K562 (cell line): ENCODE results near the gene AKT3. TPM values are rescaled to one million over a fixed set of nuclear protein-coding genes. Genes with fewer than 3 reads are reported as not detected.

Source experiments
- ATAC-seq: fragments of 200-7000 bp; cut with Tn5 transposase; 3 replicates; pipeline ENCODE4 v1.9.1; 2020; ENCODE audit warnings: moderate library complexity
- BruUV-seq: library from RNA; stranded (reverse); fragments of 400-500 nt; replicated peaks from 2 replicates; lab custom pipeline; 2021; lab: Mats Ljungman, UMichigan
- CTCF ChIA-PET: fragments of 300-600 bp; formaldehyde crosslinking; extraction: SDS; loops from one replicate; lab custom pipeline; 2021; ENCODE audit warnings: low intra/inter-chr PET ratio; lab: Yijun Ruan, JAX
- POLR2A ChIA-PET: fragments of 300-600, 350-650 bp; sonication (Branson Sonifier 250); formaldehyde crosslinking; extraction: SDS; loops from one replicate; lab custom pipeline; 2021; ENCODE audit warnings: antibody characterized with exemption, inconsistent platforms; lab: Yijun Ruan, JAX
- DNase-seq, 4 experiments: peaks; one replicate each; pipeline versions ENCODE4 v3.0.0 to v3.0.0-alpha.2; 2011 to 2018; ENCODE audit warnings: low spot score in 3 of 4, mixed read lengths in 3 of 4; ENCODE audit errors: extremely low read depth in 1 of 4
- FAIRE-seq: peaks from 2 replicates; lab custom pipeline; 2011; peaks lifted over from hg19 to GRCh38; lab: Jason Lieb, UNC
- H2AFZ ChIP-seq: 2 replicates; pipeline ENCODE4 v1.6.0; 2011; ENCODE audit warnings: low read depth, low read length, control low read depth, inconsistent platforms
- H3K27ac ChIP-seq: fragments of 200-600 bp; 3 replicates; pipeline ENCODE4 v1.8.0; 2011; ENCODE audit warnings: low read depth, mild to moderate bottlenecking, control low read depth, inconsistent platforms, low read length, moderate library complexity, mixed read lengths; ENCODE audit errors: extremely low read depth
- H3K27me3 ChIP-seq, 2 experiments: fragments of 300-600 bp in 1 of 2; 2 replicates in 1 of 2; 3 replicates in 1 of 2; pipeline versions ENCODE4 v1.6.0 to v1.8.0; 2011; ENCODE audit warnings: inconsistent platforms in 2 of 2, low read length in 2 of 2, mild to moderate bottlenecking in 1 of 2, mixed read lengths in 1 of 2, moderate library complexity in 1 of 2; ENCODE audit not compliant: control insufficient read depth in 2 of 2, insufficient read depth in 2 of 2
- H3K36me3 ChIP-seq: fragments of 300-600 bp; 3 replicates; pipeline ENCODE4 v1.8.0; 2011; ENCODE audit warnings: mild to moderate bottlenecking, low read length, inconsistent platforms; ENCODE audit not compliant: control insufficient read depth, insufficient read depth
- H3K4me1 ChIP-seq, 2 experiments: fragments of 200-600 bp in 1 of 2; replicated peaks in 1 of 2; 2 replicates in 1 of 2; 3 replicates in 1 of 2; pipeline versions ENCODE4 v1.5.1 to v1.8.0; 2011; ENCODE audit warnings: inconsistent platforms in 2 of 2, low read length in 2 of 2, mild to moderate bottlenecking in 1 of 2, mixed read lengths in 1 of 2, moderate library complexity in 1 of 2; ENCODE audit not compliant: control insufficient read depth in 2 of 2, insufficient read depth in 2 of 2
- H3K4me2 ChIP-seq: 2 replicates; pipeline ENCODE4 v1.6.1; 2011; ENCODE audit warnings: low read length, control low read depth, inconsistent platforms, mixed read lengths; ENCODE audit not compliant: insufficient read depth
- H3K4me3 ChIP-seq: fragments of 200-600 bp; sonication (generic), shearing (Covaris generic); 2 replicates; pipeline ENCODE4 v1.5.1; 2016; ENCODE audit warnings: control low read depth, inconsistent platforms
- H3K79me2 ChIP-seq: fragments of 200-600 bp; 3 replicates; pipeline ENCODE4 v1.8.0; 2011; ENCODE audit warnings: low read length, inconsistent platforms; ENCODE audit not compliant: control insufficient read depth, insufficient read depth
- H3K9ac ChIP-seq, 2 experiments: 2 replicates each; pipeline versions ENCODE4 v1.6.0 to v1.6.1; 2011; ENCODE audit warnings: low read depth in 2 of 2, low read length in 2 of 2, control low read depth in 1 of 2, inconsistent platforms in 1 of 2, mild to moderate bottlenecking in 1 of 2, mixed read lengths in 1 of 2; ENCODE audit not compliant: insufficient read depth in 1 of 2
- H3K9me1 ChIP-seq: one replicate; pipeline ENCODE4 v1.6.0; 2011; ENCODE audit warnings: inconsistent platforms, mild to moderate bottlenecking, low read length, moderate library complexity; ENCODE audit not compliant: control insufficient read depth, insufficient read depth
- H3K9me3 ChIP-seq: replicated peaks from 2 replicates; pipeline ENCODE4 v1.5.1; 2011; ENCODE audit warnings: low read depth, low read length, inconsistent platforms; ENCODE audit not compliant: control insufficient read depth, insufficient read depth
- H4K20me1 ChIP-seq: replicated peaks from 2 replicates; pipeline ENCODE4 v1.6.1; 2011; ENCODE audit warnings: low read length, inconsistent platforms, mixed read lengths; ENCODE audit not compliant: control insufficient read depth, insufficient read depth
- DACH1 ChIP-seq: fragments of 450-650 bp; IDR thresholded peaks from 2 replicates; pipeline ENCODE4 v1.6.1; 2018; ENCODE audit not compliant: partially characterized antibody
- ETV5 ChIP-seq: sonication (generic); formaldehyde crosslinking; IDR thresholded peaks from 2 replicates; pipeline ENCODE4 v1.4.0; 2020; ENCODE audit warnings: low read depth, mild to moderate bottlenecking, missing genetic modification reagents
- WGBS: fragments of 100-300 bp; shearing (Covaris generic); methylation state at CpG from one replicate; pipeline ENCODE4 v1.1.6; 2016; ENCODE audit warnings: low coverage, mixed read lengths; ENCODE audit not compliant: insufficient coverage; ENCODE audit errors: missing lambda C conversion rate; 5-methylcytosine and 5-hydroxymethylcytosine counted together
- in situ Hi-C: fragments of 300-500 bp; cut with MboI; formaldehyde crosslinking; loops from 4 replicates; pipeline ENCODE4 v1.15.0; 2018; ENCODE audit warnings: inconsistent platforms, mixed read lengths
- intact Hi-C: fragments of 100-400 bp; cut with micrococcal nuclease; formaldehyde crosslinking; loops from 2 replicates; pipeline ENCODE4 v1.14.2; 2022
- polyA plus RNA-seq, 8 experiments: library from polyadenylated mRNA; depleted of rRNA in 4 of 8; stranded (reverse) in 5 of 8; unstranded in 3 of 8; fragments of >200 nt; fragmentation: Nextera tagmentation in 2 of 8; fragmentation: Illumina TruSeq in 1 of 8; extraction: Ambion mirVana in 2 of 8; extraction: Trizol in 1 of 8; gene quantifications; 2 replicates each; pipeline versions ENCODE4 v1.2.1 to v1.2.3, GENCODE V29; 2011 to 2014; ENCODE audit warnings: inconsistent platforms in 1 of 8, missing spikeins in 1 of 8
- total RNA-seq, 7 experiments: library from RNA; depleted of rRNA in 6 of 7; stranded (reverse); fragments of >200 nt in 6 of 7; fragmentation: Illumina TruSeq in 2 of 7; extraction: Trizol in 2 of 7; gene quantifications; 2 replicates each; pipeline versions ENCODE4 v1.2.1 to v1.2.3, GENCODE V29; 2011 to 2021; ENCODE audit warnings: low replicate concordance in 1 of 7

The AKT3 gene
- total and polyA plus RNA-seq, 9 of the 15 experiments (the other 6 are each of a cell fraction or from before 2014, with no cell fraction given): 0.04 to 0.54 (median 0.18) TPM; not detected in 1

DNA sequence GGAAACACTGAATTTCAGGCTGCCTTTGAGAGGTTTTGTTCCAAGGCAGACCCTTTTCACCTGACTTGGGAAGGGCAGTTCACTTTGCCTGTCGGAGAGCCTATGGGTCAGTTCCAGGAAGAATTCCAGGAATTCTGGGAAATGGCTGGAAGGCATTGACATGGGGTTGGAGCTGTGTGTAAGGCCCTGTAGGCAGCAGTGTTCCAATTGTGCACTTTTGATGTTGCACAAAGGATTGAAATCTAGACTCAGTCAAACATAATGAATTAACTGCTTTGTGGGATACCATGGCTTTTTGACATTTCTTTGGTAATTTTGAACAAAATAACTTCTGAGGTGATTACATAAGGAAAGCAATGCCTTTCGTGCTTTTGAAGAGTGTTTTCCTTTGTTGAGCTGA lies 409.6 kb downstream of the AKT3 start:
- Histone ChIP-seq H2AFZ (no peak overlapping the region), H4K20me1 (no peaks in the 10 kb centered on the region), H3K79me2 (no peaks in the 10 kb centered on the region), H3K36me3 (no peaks in the 10 kb centered on the region), H3K4me2 (no peak overlapping the region), H3K9me3 (no peaks in the 10 kb centered on the region), H3K9me1 (no peaks in the 10 kb centered on the region), H3K4me1 (peaks cover 0 to 9% of the 10 kb centered on the region in 2 experiments; a peak in 2 of 5 replicates), H3K27me3 (no peaks in the 10 kb centered on the region), H3K9ac (no peak overlapping the region), H3K27ac (no peak overlapping the region), H3K4me3 (no peak overlapping the region)
- ChIA-PET POLR2A (interaction anchor here (0.6 kb wide), 1 partner anchor 19 kb away, joined by 4 read pairs; no protein-coding TSS in a partner anchor), CTCF (no interaction called here)
- ATAC-seq (no peak), DNase-seq (no peak), FAIRE-seq (no peak)
- in situ Hi-C loops: no loop called here
- TF ChIP-seq ETV5 (CRISPR knock-in tag): no peak
- no TSS peak for BruUV-seq
- intact Hi-C loops: no loop called here
- WGBS: 32% methylated on average over 2 of the region's 2 CpGs

DNA sequence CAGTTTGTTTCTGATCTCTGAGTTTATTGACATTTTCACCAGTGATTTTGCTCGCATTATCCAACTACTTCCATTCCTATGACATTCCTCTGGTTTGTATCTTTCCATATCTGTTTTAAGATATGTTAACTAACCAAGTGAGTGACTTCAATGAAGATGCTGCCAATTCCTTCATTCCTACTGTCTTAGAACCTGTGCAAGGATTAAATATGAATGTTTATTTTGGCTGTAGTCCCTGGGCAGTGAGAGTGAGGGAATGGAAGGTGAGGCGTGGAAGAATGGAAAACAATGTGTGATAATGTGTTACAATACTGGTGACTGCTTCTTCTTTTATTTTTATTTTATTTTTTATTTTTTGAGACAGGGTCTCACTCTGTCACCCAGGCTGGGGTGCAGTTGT lies 411.2 kb downstream of the AKT3 start:
- no peak overlapping the region for H3K9ac ChIP-seq
- no peak overlapping the region for H3K4me2 ChIP-seq
- no peak for DNase-seq
- H3K27me3 ChIP-seq: no peaks in the 10 kb centered on the region
- intact Hi-C loops (no loop called here), in situ Hi-C loops (no loop called here)
- H4K20me1 ChIP-seq: no peaks in the 10 kb centered on the region
- ChIA-PET POLR2A (no interaction called here), CTCF (no interaction called here)
- ATAC-seq: no peak
- no peak for FAIRE-seq
- H3K79me2 ChIP-seq: no peaks in the 10 kb centered on the region
- H3K4me3 ChIP-seq: no peak overlapping the region
- no peaks in the 10 kb centered on the region for H3K9me3 ChIP-seq
- H3K36me3 ChIP-seq: no peaks in the 10 kb centered on the region
- 35% methylated on average over 2 of the region's 2 CpGs for WGBS
- no peaks in the 10 kb centered on the region for H3K9me1 ChIP-seq
- BruUV-seq: no TSS peak
- no peak for TF ChIP-seq DACH1
- no peak overlapping the region for H2AFZ ChIP-seq
- peaks cover 0 to 3% of the 10 kb centered on the region in 2 experiments; a peak in 2 of 5 replicates for H3K4me1 ChIP-seq
- H3K27ac ChIP-seq: no peak overlapping the region

Other genes starting within 250 kb of the AKT3 start
- 1.4 and 1.5 TPM in 2 replicates for gene ZBTB18, start 201.0 kb upstream of the AKT3 start, total RNA-seq (2014; rRNA removed)
- gene ZBTB18, start 201.0 kb upstream of the AKT3 start, total RNA-seq (2014; rRNA removed; fragmentation: Illumina TruSeq; extraction: Trizol): 1.6 and 2.0 TPM in 2 replicates
- 1.6 and 1.7 TPM in 2 replicates for gene ZBTB18, start 201.0 kb upstream of the AKT3 start, total RNA-seq (2015; rRNA removed; fragmentation: Illumina TruSeq; extraction: Trizol)
- gene ZBTB18, start 201.0 kb upstream of the AKT3 start, total RNA-seq (2021): 2.1 and 2.2 TPM in 2 replicates
- 2.6 TPM in 2 replicates for gene ZBTB18, start 201.0 kb upstream of the AKT3 start, polyA plus RNA-seq (2011; rRNA removed)
- 1.6 TPM in 2 replicates for gene ZBTB18, start 201.0 kb upstream of the AKT3 start, polyA plus RNA-seq (2014; fragmentation: Illumina TruSeq; extraction: Trizol)
- under 1 TPM; 0.13 to 0.24 TPM for gene ZBTB18, start 201.0 kb upstream of the AKT3 start, polyA plus RNA-seq (2014; fragmentation: Nextera tagmentation; extraction: Ambion mirVana)
- gene ZBTB18, start 201.0 kb upstream of the AKT3 start, polyA plus RNA-seq (2014; rRNA removed): 1.7 and 1.8 TPM in 2 replicates